GM18526 (cell line): ENCODE results near the gene MCC.

Experiments used
- POLR2A ChIP-seq: IDR thresholded peaks from 3 replicates; pipeline ENCODE4 v1.6.1; 2011; ENCODE audit not compliant: insufficient read length; ENCODE audit errors: extremely low read depth

MCC gene

DNA sequence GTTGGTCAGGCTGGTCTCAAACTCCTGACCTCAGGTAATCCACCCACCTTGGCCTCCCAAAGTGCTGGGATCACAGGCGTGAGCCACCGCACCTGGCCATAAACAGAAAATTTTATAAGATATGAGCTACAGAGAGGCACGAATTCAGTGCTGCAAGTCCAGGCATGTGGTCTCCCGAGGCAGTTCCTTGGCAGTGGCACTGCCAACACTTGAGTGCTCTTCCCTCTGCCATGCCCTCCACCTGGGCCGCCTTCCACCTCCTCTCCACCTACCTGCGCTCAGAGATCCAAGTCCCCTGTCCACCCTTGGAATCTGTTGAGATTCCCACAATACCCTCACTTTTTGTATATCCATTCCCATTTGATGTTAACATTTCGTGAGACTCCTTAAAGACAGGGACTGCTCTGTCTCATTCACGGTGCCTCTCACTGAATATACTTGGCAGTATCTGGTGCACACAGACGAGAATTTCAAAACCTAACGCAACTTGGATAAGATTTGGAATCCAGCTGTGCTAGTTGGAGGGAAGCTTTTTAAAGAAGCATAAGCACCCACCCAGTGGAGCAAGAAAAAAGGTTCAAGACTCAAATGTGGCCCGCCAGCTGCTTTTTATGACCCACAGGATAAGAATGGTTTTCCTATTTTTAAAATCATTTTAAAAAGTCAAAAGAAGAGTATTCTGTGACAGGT lies 443.3 kb downstream of the MCC start:
- TF ChIP-seq POLR2A: no peak

- TF ChIP-seq POLR2A: no peak
Observed at GRCh38 chr5:113043491-113043931, 444.7 kb downstream of the MCC start.

DNA sequence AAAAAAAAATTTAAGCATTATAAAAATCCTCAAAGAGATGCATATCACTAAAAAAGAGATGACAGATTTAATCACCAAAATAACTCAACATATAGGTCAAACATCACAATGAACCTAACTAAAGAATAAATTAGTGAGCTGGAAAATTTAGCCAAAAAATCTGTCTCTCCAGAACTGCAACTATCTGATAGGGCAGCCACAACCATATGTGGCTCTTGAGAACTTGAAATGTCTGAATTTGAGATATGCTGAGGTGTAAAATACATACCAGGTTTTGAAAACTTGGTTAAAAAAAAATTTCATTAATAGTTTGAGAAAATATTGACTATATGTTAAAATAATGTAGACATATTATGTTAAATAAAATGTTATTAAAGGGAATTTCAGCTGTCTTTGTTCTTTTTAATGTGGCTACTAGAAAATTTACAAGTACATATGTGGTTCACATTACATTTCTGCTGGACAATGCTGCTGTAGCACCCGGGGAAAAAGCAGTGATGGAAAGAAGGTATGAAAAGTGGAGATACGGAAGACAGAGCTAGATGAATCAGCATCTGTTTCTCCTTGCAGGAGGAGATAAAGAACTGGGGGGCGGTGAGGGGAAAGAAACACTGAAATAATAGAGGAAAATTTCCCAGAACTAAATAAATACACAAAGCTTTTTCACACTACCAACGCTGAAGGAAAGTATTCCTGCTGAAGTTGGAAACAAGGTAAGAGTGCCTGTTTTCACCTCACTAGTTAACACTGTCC lies 445.6 kb downstream of the MCC start:
- no peak for TF ChIP-seq POLR2A

- TF ChIP-seq POLR2A: no peak
Observed at GRCh38 chr5:113040672-113041260, 447.5 kb downstream of the MCC start.

DNA sequence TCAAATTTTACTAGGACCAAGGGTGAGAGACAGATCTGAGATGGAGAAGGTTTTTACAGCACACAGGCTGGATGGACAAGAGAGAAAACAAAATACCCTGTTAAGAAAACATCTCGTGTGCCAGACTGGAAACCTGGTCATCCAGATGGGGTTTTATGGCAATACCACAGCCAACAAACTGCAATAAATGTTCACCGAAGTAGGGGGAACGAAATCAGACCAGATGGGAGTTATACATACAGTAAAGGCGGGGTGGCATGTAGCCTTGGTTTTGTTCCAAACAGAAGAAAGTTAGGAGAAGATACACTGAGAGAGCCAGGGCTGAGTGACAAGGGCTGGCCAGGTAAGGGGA lies 448.3 kb downstream of the MCC start:
- no peak for TF ChIP-seq POLR2A

- TF ChIP-seq POLR2A: no peak
Observed at GRCh38 chr5:113039229-113039933, 448.9 kb downstream of the MCC start.

DNA sequence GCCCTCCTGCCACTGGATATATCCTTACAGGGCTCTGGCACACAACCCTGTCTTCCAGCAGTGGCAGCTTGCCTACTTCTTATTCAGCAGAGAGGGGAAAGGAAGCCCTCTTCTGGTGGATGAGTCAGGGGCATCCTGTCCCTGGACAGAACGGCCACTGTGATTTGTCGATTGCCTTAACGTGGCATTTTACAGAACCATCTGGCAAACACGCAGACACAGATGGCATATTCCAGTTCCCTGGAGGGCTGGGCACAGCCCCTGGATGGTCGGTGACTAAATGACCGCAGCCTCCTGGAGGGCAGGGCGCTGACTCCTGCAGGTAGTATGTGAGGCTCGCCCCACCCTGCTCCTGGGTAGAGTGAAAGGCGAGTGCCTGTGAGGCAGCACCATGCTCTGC lies 449.5 kb downstream of the MCC start:
- no peak for TF ChIP-seq POLR2A

GRCh38 chr5:113038136-113038535 lies 450.1 kb downstream of the MCC start:
- no peak for TF ChIP-seq POLR2A

DNA sequence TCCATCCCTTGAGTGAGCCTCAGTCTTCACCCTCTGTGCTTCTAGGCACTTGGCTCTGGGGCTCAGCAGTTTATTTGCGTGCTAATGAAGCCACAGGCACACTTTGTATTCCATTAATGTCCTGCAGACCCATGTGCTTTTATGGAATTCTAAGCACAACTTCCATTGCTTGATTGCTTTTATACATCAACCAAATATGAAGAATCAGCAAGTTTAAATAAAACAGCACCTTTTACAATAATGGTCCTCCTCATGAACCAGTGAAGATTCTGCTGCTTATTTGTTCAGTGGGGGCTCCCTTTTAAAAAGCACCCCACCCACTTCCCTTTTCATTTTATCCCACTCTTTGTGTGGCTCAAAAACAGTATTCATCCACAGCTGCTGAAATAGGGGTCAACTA lies 451.4 kb downstream of the MCC start:
- TF ChIP-seq POLR2A: no peak

DNA sequence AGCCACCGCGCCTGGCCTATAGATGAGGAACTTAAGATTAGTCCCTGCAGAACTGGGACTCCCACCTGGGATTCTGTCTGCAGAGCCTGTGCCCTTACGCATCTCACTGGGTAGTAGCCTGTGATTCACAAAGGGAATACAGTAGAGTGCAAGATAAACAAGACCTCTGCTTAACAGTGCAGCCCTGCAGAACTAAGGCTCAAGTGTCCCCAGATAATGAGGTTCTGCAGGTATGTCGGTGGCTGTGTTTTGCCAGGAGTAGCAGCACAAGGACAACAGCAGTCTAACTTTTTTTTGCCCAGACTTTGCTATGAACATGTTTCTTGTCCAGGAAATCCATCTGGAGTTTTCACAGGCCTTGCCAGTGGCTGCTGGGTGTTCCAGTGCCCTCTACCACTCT lies 451.9 kb downstream of the MCC start:
- no peak for TF ChIP-seq POLR2A

DNA sequence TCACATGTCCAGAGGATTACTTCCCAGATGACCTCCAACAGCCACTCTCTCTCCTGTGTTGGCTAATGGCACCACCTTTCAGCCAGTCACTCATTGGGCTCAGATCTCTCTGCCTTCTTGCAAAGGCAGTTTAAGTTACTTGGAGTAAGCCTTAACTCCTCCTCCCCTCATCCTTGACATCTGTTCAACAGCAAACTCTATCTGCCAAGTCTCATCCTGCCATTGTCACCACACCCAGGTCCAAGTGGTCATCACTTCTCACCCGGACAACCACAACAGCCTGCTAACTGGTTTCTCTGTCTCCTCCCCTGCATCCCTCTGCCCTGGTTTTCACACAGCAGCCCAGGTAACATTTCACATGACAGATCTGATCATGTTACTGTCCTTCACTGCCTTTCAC lies 453.2 kb downstream of the MCC start:
- TF ChIP-seq POLR2A: no peak

DNA sequence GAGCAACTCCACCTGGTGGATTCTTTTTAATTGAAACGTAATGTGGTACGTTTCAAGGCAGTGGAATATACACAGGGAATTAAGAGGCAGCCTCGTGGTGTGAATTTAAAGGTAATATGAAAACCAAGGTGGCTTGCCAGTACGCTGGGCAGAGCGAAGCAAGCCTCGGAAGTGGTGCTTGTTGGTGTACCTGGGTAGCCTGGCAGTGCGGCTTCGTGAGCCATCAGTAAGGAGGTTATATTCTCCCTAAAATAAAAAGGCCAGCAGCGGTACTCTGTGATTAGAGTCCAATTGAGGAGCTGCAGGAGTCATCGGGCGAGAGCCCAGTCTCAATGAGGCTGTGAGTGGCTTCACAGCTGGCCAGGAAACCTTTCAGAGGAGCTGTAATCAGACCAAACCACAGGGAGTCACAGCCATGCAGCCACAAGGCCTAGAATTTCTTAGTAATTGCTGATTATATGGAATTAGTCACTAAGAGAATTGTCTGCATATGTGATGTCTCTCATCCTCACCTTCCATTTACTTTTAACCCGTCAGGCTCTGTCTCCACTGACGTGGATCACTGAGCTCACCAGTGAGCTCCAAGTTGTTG lies 454.0 kb downstream of the MCC start:
- no peak for TF ChIP-seq POLR2A

DNA sequence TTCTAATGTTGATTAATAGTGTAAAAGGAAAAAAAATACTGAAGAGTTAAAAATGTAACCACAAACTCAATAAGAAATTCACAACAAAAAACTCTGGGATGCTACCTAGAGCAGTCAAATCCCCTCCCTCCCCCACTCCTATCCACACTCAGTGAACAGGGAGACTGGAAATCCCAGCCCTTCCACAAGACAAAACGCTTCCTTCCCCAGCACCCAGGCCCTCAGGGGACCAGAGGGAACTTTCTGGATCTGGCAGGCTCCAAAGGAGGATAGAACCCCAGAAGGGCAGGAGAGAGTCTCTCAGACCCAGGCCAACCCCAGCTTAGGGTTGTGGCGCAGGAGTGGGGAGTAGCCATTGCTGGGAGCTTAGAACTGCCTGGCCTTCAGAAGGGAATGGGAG lies 456.7 kb downstream of the MCC start:
- no peak for TF ChIP-seq POLR2A

- no peak for TF ChIP-seq POLR2A
Observed at GRCh38 chr5:113031104-113031503, 457.1 kb downstream of the MCC start.

GRCh38 chr5:113029614-113030013 lies 458.6 kb downstream of the MCC start:
- no peak for TF ChIP-seq POLR2A
